Measurements from ENCODE around the gene TBRG4.

Gene TBRG4

GRCh38 chr7:45140827-45141226, 29.3 kb upstream of the TBRG4 start:
- no peak for DNase-seq

GRCh38 chr7:45138433-45139267, 27.2 kb upstream of the TBRG4 start:
- DNase-seq = no peak

GRCh38 chr7:45136106-45137060, 24.9 kb upstream of the TBRG4 start:
- peak; percentile 67 for DNase-seq

- no peak for DNase-seq
These were observed 22.4 kb upstream of the TBRG4 start for GRCh38 chr7:45133877-45134276.

- DNase-seq = no peak
These were observed 21.9 kb upstream of the TBRG4 start for GRCh38 chr7:45133352-45133751.

GRCh38 chr7:45132708-45133320, 21.3 kb upstream of the TBRG4 start:
- DNase-seq = no peak

- no peak for DNase-seq
These were observed 20.4 kb upstream of the TBRG4 start for GRCh38 chr7:45131891-45132290.

GRCh38 chr7:45130910-45131309, 19.4 kb upstream of the TBRG4 start:
- DNase-seq = no peak

GRCh38 chr7:45129906-45130305, 18.4 kb upstream of the TBRG4 start:
- no peak for DNase-seq

- DNase-seq = no peak
These were observed 17.8 kb upstream of the TBRG4 start for GRCh38 chr7:45129181-45129800.

GRCh38 chr7:45126920-45127319, 15.4 kb upstream of the TBRG4 start:
- DNase-seq = no peak

GRCh38 chr7:45126201-45126600, 14.7 kb upstream of the TBRG4 start:
- no peak for DNase-seq

GRCh38 chr7:45125193-45125904, 13.9 kb upstream of the TBRG4 start:
- no peak for DNase-seq

- DNase-seq = no peak
These were observed 12.6 kb upstream of the TBRG4 start for GRCh38 chr7:45123913-45124710.

GRCh38 chr7:45122975-45123860, 11.7 kb upstream of the TBRG4 start:
- DNase-seq = no peak

GRCh38 chr7:45119550-45119949, 8.1 kb upstream of the TBRG4 start:
- DNase-seq = no peak

- no peak for DNase-seq
These were observed 7.4 kb upstream of the TBRG4 start for GRCh38 chr7:45118889-45119331.

- DNase-seq = no peak
These were observed 6.8 kb upstream of the TBRG4 start for GRCh38 chr7:45118292-45118691.

GRCh38 chr7:45117582-45117981, 6.1 kb upstream of the TBRG4 start:
- no peak for DNase-seq

- DNase-seq = no peak
These were observed 4.6 kb upstream of the TBRG4 start for GRCh38 chr7:45116048-45116447.

Data from NCI-H510A treated with DMSO at 0.1 percent for 48 hours (cell line).